Pancreas (tissue), 10 donors: ENCODE data around the gene JPH2. TPM values are rescaled to one million over a fixed set of nuclear protein-coding genes. Genes with fewer than 3 reads are reported as not detected.

Experiments used
- ATAC-seq, 4 donors: fragments of 200-7000 bp; cut with Tn5 transposase; one replicate each; pipeline versions ENCODE4 v1.8.0 to v1.9.1; 2020; ENCODE audit warnings: mild to moderate bottlenecking in 4 of 4, moderate library complexity in 4 of 4
- DNase-seq, 6 donors: peaks; one replicate each; pipeline ENCODE4 v3.0.0-alpha.2; 2020
- FAIRE-seq: peaks from 2 replicates; lab custom pipeline; 2012; peaks lifted over from hg19 to GRCh38; lab: Jason Lieb, UNC
- H3K27ac ChIP-seq, 4 donors: fragments of 200-600 bp; sonication (generic); 1 replicate in 3 of 4; 2 replicates in 1 of 4; pipeline versions ENCODE4 v1.5.0 to v1.8.0; 2020
- H3K27me3 ChIP-seq, 4 donors: fragments of 200-600 bp; one replicate each; pipeline ENCODE4 v1.8.0; 2021
- H3K36me3 ChIP-seq, 3 donors: fragments of 200-600 bp; sonication (generic) in 1 of 3; one replicate each; pipeline versions ENCODE4 v1.5.0 to v1.8.0; 2020 to 2021
- H3K4me1 ChIP-seq, 3 donors: fragments of 200-600 bp; one replicate each; pipeline ENCODE4 v1.8.0; 2021
- H3K4me3 ChIP-seq, 4 donors: fragments of 200-600 bp; sonication (generic) in 2 of 4; one replicate each; pipeline versions ENCODE4 v1.5.0 to v1.8.0; 2020 to 2021
- H3K9me3 ChIP-seq, 4 donors: fragments of 200-600 bp; one replicate each; pipeline ENCODE4 v1.8.0; 2021
- CTCF ChIP-seq, 4 donors: fragments of 200-600 bp; sonication (generic) in 3 of 4; IDR thresholded peaks; one replicate each; pipeline versions ENCODE4 v1.5.0 to v1.8.0; 2021; ENCODE audit warnings: antibody characterized with exemption in 4 of 4
- WGBS, 2 donors: extraction: QIAGEN DNeasy Blood & Tissue Kit; methylation state at CpG; one replicate each; pipeline ENCODE4 v1.1.7; 2013; 5-methylcytosine and 5-hydroxymethylcytosine counted together
- intact Hi-C, 3 donors: fragments of 100-400 bp; cut with DNase I; formaldehyde crosslinking; loops; one replicate each; pipeline versions ENCODE4 v1.11.1 to v1.14.2; 2022
- polyA plus RNA-seq, 2 donors: library from polyadenylated mRNA; stranded (reverse); fragments of 200-250 nt; gene quantifications; one replicate each; pipeline ENCODE4 v1.2.3, GENCODE V29; 2013
- total RNA-seq, 6 donors: library from RNA; stranded (reverse); fragmentation: NEBNext Ultra II Directional in 4 of 6; extraction: Animal tissue kit (Norgen Biotek cat#: 25700) in 4 of 6; gene quantifications; one replicate each; pipeline versions ENCODE4 v1.2.1 to v1.2.4, GENCODE V29; 2021 to 2023
- donor health status: healthy with polysubstance abuse.
- donor health status: DM: no; HTN: no; CAD: no; lungs with moderate emphysema.
- donor health status: DM: no; HTN: no; CAD: no.
- donor health status: control.
- donor health status: control.
- donor health status: Bipolar disorder and iron deficiency.
- donor health status: DM: yes; HTN: yes; CAD: no.
- donor health status: DM: no; HTN: no; CAD: no.
- donor health status: DM: no; HTN: no; CAD: no.
- donor health status: DM: yes; HTN: yes; CAD: no.

JPH2 gene
- total and polyA plus RNA-seq, 8 donors = 0.09 to 1.1 (median 0.30) TPM

- TF ChIP-seq CTCF (IDR thresholded peaks at IDR 0.05) = no peak
- Histone ChIP-seq H3K36me3 (no peaks in the 10 kb centered on the region), H3K27ac (no peak overlapping the region), H3K4me3 (no peak overlapping the region), H3K27me3 (peaks cover 0 to 3% (median 0%) of the 10 kb centered on the region in 4 donors), H3K4me1 (no peaks in the 10 kb centered on the region), H3K9me3 (no peaks in the 10 kb centered on the region)
- intact Hi-C loops = no loop called here
- ATAC-seq (no peak), FAIRE-seq (no peak), DNase-seq (no peak)
- 50 to 65% methylated on average over 8 of the region's 8 CpGs for WGBS, 2 donors
Measured at GRCh38 chr20:44135417-44136204, 51.4 kb downstream of the JPH2 start.

GRCh38 chr20:44135012-44135412 lies 52.0 kb downstream of the JPH2 start:
- Histone ChIP-seq H3K27ac (no peak overlapping the region), H3K4me1 (no peaks in the 10 kb centered on the region), H3K36me3 (no peaks in the 10 kb centered on the region), H3K4me3 (no peak overlapping the region), H3K9me3 (no peaks in the 10 kb centered on the region), H3K27me3 (peaks cover 0 to 3% (median 0%) of the 10 kb centered on the region in 4 donors)
- DNase-seq (no peak), FAIRE-seq (no peak), ATAC-seq (no peak)
- TF ChIP-seq CTCF (IDR thresholded peaks at IDR 0.05) = no peak
- 48 to 70% methylated on average over 3 of the region's 3 CpGs for WGBS, 2 donors
- intact Hi-C loops = no loop called here

- Histone ChIP-seq H3K4me1 (no peaks in the 10 kb centered on the region), H3K27me3 (peaks cover 0 to 3% (median 0%) of the 10 kb centered on the region in 4 donors), H3K9me3 (no peaks in the 10 kb centered on the region), H3K4me3 (no peak overlapping the region), H3K27ac (no peak overlapping the region), H3K36me3 (no peaks in the 10 kb centered on the region)
- intact Hi-C loops = no loop called here
- 66 to 82% methylated on average over 4 of the region's 4 CpGs for WGBS, 2 donors
- TF ChIP-seq CTCF (IDR thresholded peaks at IDR 0.05) = no peak
- DNase-seq (no peak), FAIRE-seq (no peak), ATAC-seq (no peak)
Measured at GRCh38 chr20:44133424-44133823, 53.6 kb downstream of the JPH2 start.

GRCh38 chr20:44131704-44132103 lies 55.3 kb downstream of the JPH2 start:
- no peak for ATAC-seq
- Histone ChIP-seq H3K27ac (no peak overlapping the region), H3K4me1 (no peaks in the 10 kb centered on the region), H3K4me3 (no peak overlapping the region), H3K27me3 (no peaks in the 10 kb centered on the region), H3K9me3 (no peaks in the 10 kb centered on the region), H3K36me3 (no peaks in the 10 kb centered on the region)
- DNase-seq = no peak
- intact Hi-C loops = no loop called here
- WGBS, 2 donors = 48 to 53% methylated on average over 1 of the region's 1 CpG
- no peak for TF ChIP-seq CTCF (IDR thresholded peaks at IDR 0.05)
- no peak for FAIRE-seq
